ENCODE data around the gene LTN1. TPM values are rescaled to one million over a fixed set of nuclear protein-coding genes. Genes with fewer than 3 reads are reported as not detected.

LTN1 gene
- total and polyA plus RNA-seq, 2 donors (not counting 1 experiment from before 2014, with no cell fraction given) = 6.6 to 30.1 TPM

DNA sequence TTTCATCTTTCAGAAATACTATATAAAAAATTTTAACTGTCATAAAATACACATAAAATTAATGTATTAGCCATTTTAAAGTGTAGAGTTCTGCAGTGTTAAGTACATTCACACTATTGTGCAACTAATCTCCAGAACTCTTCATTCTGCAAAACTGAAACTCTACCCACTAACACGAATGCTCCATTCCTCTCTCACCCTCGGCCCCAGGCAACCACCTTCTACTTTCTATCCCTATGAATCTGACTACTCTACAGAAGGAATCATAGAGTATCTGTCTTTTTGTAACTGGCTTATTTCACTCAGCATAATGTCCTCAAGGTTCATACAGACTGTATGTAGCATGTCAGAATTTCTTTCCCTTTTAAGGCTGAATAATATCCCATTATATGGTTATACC is 43.4 kb downstream of the LTN1 start:
- intact Hi-C loops (cut with micrococcal nuclease) = no loop called here
- Mint-ChIP-seq H3K4me1 (no peaks in the 10 kb centered on the region), H3K4me3 (no peak overlapping the region), H3K9me3 (ENCODE audit: insufficient read depth) (no peaks in the 10 kb centered on the region), H3K27ac (no peak overlapping the region), H3K27me3 (no peaks in the 10 kb centered on the region)
- Histone ChIP-seq H3K9me3 (ENCODE audit: control extremely low read depth in 1 of 3, control insufficient read depth in 2 of 3, insufficient read depth in 1 of 3, low read length in 2 of 3) (no peaks in the 10 kb centered on the region), H3K36me3 (replicated peaks in 1 of 2; ENCODE audit: control extremely low read depth in 1 of 2, control insufficient read depth in 1 of 2, extremely low read depth in 1 of 2, insufficient read depth in 2 of 2, low read length in 1 of 2) (peaks cover 21 to 60% of the 10 kb centered on the region in 2 experiments), H2AFZ (ENCODE audit: insufficient read depth, low read depth, low read length, poor library complexity, severe bottlenecking) (no peak overlapping the region), H3K27me3 (replicated peaks in 1 of 4; ENCODE audit: control extremely low read depth in 1 of 4, control insufficient read depth in 3 of 4, insufficient read depth in 4 of 4, low read length in 3 of 4) (no peaks in the 10 kb centered on the region), H3K79me2 (ENCODE audit: control insufficient read depth, insufficient read depth, low read length) (no peaks in the 10 kb centered on the region), H3K4me3 (ENCODE audit: control extremely low read depth in 1 of 5, extremely low read depth in 1 of 5, insufficient read depth in 1 of 5, low read depth in 2 of 5, low read length in 4 of 5) (no peak overlapping the region), H3K9ac (ENCODE audit: low read length) (no peak overlapping the region), H3K27ac (ENCODE audit: low read length in 2 of 2) (no peak overlapping the region), H3K4me1 (ENCODE audit: control insufficient read depth in 2 of 2, insufficient read depth in 2 of 2, low read length in 2 of 2) (no peaks in the 10 kb centered on the region), H4K20me1 (ENCODE audit: control insufficient read depth, insufficient read depth, low read length, poor library complexity, severe bottlenecking) (no peaks in the 10 kb centered on the region), H3K4me2 (replicated peaks; ENCODE audit: low read depth, low read length, poor library complexity, severe bottlenecking) (no peak overlapping the region)
- POLR2A ChIA-PET = no interaction called here
- CTCF ChIA-PET = no interaction called here
- ATAC-seq (ENCODE audit: low read depth) (no peak), DNase-seq (no peak)
- no peak for TF ChIP-seq EZH2 (IDR thresholded peaks at IDR 0.05; ENCODE audit: borderline replicate concordance, insufficient read depth, low read depth, low read length, poor library complexity, severe bottlenecking)
- TF ChIP-seq, protein P1, sequence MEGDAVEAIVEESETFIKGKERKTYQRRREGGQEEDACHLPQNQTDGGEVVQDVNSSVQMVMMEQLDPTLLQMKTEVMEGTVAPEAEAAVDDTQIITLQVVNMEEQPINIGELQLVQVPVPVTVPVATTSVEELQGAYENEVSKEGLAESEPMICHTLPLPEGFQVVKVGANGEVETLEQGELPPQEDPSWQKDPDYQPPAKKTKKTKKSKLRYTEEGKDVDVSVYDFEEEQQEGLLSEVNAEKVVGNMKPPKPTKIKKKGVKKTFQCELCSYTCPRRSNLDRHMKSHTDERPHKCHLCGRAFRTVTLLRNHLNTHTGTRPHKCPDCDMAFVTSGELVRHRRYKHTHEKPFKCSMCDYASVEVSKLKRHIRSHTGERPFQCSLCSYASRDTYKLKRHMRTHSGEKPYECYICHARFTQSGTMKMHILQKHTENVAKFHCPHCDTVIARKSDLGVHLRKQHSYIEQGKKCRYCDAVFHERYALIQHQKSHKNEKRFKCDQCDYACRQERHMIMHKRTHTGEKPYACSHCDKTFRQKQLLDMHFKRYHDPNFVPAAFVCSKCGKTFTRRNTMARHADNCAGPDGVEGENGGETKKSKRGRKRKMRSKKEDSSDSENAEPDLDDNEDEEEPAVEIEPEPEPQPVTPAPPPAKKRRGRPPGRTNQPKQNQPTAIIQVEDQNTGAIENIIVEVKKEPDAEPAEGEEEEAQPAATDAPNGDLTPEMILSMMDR (IDR thresholded peaks at IDR 0.05) = no peak
- 100% methylated on average over 1 of the region's 2 CpGs for WGBS (ENCODE audit: insufficient coverage)

DNA sequence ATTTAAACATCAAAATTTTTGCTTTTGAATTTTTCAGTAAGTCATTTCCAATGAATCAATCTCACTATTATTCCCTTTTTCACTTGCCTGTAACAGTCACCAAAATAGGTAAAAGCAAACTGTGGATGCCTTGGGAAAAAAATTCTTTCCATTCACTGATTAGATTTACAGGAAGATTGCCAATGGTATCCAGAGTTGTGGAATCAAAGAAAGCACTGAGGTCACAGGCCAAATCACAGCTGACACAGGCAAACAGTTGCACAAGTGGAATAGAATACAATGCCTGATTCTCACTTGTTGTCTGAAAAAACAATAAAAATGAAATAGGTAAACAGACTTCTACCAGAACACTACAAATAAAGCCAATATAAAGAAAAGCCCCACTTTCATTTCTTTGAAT is 48.4 kb downstream of the LTN1 start:
- POLR2A ChIA-PET = no interaction called here
- Mint-ChIP-seq H3K4me3 (no peak overlapping the region), H3K27me3 (no peaks in the 10 kb centered on the region), H3K27ac (no peak overlapping the region), H3K4me1 (no peaks in the 10 kb centered on the region), H3K9me3 (ENCODE audit: insufficient read depth) (no peaks in the 10 kb centered on the region)
- DNase-seq (no peak), ATAC-seq (ENCODE audit: low read depth) (no peak)
- Histone ChIP-seq H3K79me2 (ENCODE audit: control insufficient read depth, insufficient read depth, low read length) (no peaks in the 10 kb centered on the region), H3K9me3 (ENCODE audit: control extremely low read depth in 1 of 3, control insufficient read depth in 2 of 3, insufficient read depth in 1 of 3, low read length in 2 of 3) (no peaks in the 10 kb centered on the region), H3K9ac (ENCODE audit: low read length) (no peak overlapping the region), H4K20me1 (ENCODE audit: control insufficient read depth, insufficient read depth, low read length, poor library complexity, severe bottlenecking) (no peaks in the 10 kb centered on the region), H3K4me3 (ENCODE audit: control extremely low read depth in 1 of 5, extremely low read depth in 1 of 5, insufficient read depth in 1 of 5, low read depth in 2 of 5, low read length in 4 of 5) (no peak overlapping the region), H3K36me3 (replicated peaks in 1 of 2; ENCODE audit: control extremely low read depth in 1 of 2, control insufficient read depth in 1 of 2, extremely low read depth in 1 of 2, insufficient read depth in 2 of 2, low read length in 1 of 2) (peaks cover 11 to 53% of the 10 kb centered on the region in 2 experiments), H3K27ac (ENCODE audit: low read length in 2 of 2) (no peak overlapping the region), H3K4me2 (replicated peaks; ENCODE audit: low read depth, low read length, poor library complexity, severe bottlenecking) (no peak overlapping the region), H3K4me1 (ENCODE audit: control insufficient read depth in 2 of 2, insufficient read depth in 2 of 2, low read length in 2 of 2) (no peaks in the 10 kb centered on the region), H3K27me3 (replicated peaks in 1 of 4; ENCODE audit: control extremely low read depth in 1 of 4, control insufficient read depth in 3 of 4, insufficient read depth in 4 of 4, low read length in 3 of 4) (no peaks in the 10 kb centered on the region), H2AFZ (ENCODE audit: insufficient read depth, low read depth, low read length, poor library complexity, severe bottlenecking) (no peak overlapping the region)
- CTCF ChIA-PET = no interaction called here
- intact Hi-C loops (cut with micrococcal nuclease) = loop anchor here (5.0 kb wide), 1 partner anchor 427 kb away; no protein-coding TSS in a partner anchor
- TF ChIP-seq, protein P1 (IDR thresholded peaks at IDR 0.05) = no peak
- no peak for TF ChIP-seq EZH2 (IDR thresholded peaks at IDR 0.05; ENCODE audit: borderline replicate concordance, insufficient read depth, low read depth, low read length, poor library complexity, severe bottlenecking)
